Activated CD8-positive, alpha-beta memory T cell treated with anti-CD3 and anti-CD28 coated beads, Interleukin-2, amount 10 ng/mL, durations not matched to agents 7 days and 5 days (primary cell): ENCODE data around the gene PRR35. TPM values are rescaled to one million over a fixed set of nuclear protein-coding genes. Genes with fewer than 3 reads are reported as not detected.

ENCODE experiments used
- ATAC-seq: fragments of 150-1000 bp; cut with Tn5 transposase; one replicate; pipeline ENCODE4 v1.10.0; 2021; ENCODE audit warnings: moderate library complexity
- CTCF ChIA-PET: fragments of 350-600 bp; sonication (Branson Sonifier 250); formaldehyde crosslinking; loops from one replicate; lab custom pipeline; 2021; ENCODE audit warnings: antibody characterized with exemption; lab: Charles Lee
- DNase-seq: peaks from one replicate; pipeline ENCODE4 v3.0.0-alpha.2; 2020
- H3K27ac Mint-ChIP-seq: one replicate; pipeline ENCODE4 v1.8.0; 2021; ENCODE audit warnings: mild to moderate bottlenecking, mixed read lengths
- H3K27me3 Mint-ChIP-seq: one replicate; pipeline ENCODE4 v1.8.0; 2021; ENCODE audit warnings: mixed read lengths
- H3K36me3 Mint-ChIP-seq: one replicate; pipeline ENCODE4 v1.8.0; 2021; ENCODE audit warnings: mild to moderate bottlenecking, mixed read lengths
- H3K4me1 Mint-ChIP-seq: one replicate; pipeline ENCODE4 v1.8.0; 2021; ENCODE audit warnings: mixed read lengths
- H3K4me3 Mint-ChIP-seq: one replicate; pipeline ENCODE4 v1.8.0; 2021; ENCODE audit warnings: mild to moderate bottlenecking, moderate library complexity, mixed read lengths
- H3K9me3 Mint-ChIP-seq: one replicate; pipeline ENCODE4 v1.8.0; 2022; ENCODE audit warnings: low read depth, mixed read lengths
- total RNA-seq, 2 experiments: library from RNA; stranded (reverse); gene quantifications; one replicate each; pipeline ENCODE4 v1.2.3, GENCODE V29; 2021

Gene PRR35
- total RNA-seq, 2 experiments from 2014 or later: not detected

DNA sequence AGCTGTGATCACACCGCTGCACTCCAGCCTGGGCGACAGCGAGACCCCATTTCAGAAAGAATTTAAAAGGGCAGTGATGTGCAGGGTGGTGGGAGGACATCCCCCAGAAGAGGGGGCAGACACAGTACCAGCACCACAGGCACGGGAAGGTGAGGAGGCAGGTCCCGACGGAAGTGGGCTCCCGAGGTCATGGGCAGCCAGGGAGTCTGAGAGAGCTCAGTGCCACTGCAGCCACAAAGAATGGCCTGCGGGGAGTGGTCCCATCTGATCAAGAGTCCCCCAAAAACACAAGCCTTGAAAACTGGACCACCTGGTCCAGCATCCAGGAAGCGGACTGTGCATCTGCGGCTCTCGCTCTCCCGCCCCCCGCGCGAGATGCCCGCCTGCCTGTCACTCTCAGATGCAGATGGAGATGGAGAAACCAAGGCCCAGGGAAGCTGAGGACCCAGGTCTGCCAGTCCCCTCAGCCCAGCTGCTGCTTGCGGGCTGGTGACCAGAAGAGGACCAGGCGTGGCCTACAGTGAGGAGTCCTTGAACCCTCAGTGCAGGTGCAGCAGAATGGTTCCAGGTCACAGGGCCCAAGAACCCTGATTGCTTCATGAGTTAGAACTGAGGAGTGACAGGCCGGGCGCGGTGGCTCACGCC, 37.0 kb upstream of the PRR35 start:
- H3K36me3 Mint-ChIP-seq: peaks cover 2% of the 10 kb centered on the region
- CTCF ChIA-PET: no interaction called here
- H3K4me3 Mint-ChIP-seq: no peak overlapping the region
- no peak for ATAC-seq
- peaks cover 32% of the 10 kb centered on the region for H3K4me1 Mint-ChIP-seq
- DNase-seq: no peak
- peak overlapping the region; percentile 60 for H3K27ac Mint-ChIP-seq
- no peaks in the 10 kb centered on the region for H3K9me3 Mint-ChIP-seq
- no peaks in the 10 kb centered on the region for H3K27me3 Mint-ChIP-seq

DNA sequence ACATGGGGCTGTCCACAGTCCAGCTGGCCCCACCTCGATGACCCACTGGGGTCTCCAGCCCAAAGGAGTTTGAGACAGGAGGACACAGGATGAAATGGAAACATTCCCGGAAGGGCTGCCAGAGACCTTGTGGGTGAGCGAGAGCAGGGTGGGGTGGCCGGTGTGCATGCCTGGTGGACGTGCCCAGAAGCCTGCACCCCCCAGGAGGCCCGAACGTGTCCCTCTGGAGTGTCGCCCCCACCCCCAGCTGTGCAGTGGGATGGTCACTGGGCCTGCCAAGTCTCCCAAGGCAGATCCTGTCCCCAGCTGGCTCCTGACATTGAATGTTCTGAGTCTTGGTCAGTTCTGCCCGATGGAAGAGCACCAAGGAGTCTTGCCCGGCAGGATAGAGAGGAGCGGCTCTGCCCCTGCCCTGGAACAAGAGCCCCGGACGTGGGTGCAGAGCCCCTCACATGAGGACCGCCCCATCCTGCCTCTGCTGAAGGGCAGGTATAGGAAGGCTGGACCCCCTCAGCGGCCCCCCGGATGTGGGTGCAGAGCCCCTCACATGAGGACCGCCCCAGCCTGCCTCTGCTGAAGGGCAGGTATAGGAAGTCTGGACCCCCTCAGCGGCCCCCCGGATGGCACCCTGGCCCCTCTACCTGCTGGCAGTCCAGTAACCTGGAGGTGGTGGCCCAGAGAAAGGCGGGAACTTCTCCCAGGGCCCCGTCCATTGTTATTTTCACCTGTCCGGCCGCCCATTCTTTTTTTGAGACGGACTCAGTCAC, 35.7 kb upstream of the PRR35 start:
- CTCF ChIA-PET: no interaction called here
- Mint-ChIP-seq H3K27ac (peak overlapping the region; percentile 96), H3K27me3 (no peaks in the 10 kb centered on the region), H3K4me3 (no peak overlapping the region), H3K4me1 (peaks cover 37% of the 10 kb centered on the region), H3K36me3 (peaks cover 2% of the 10 kb centered on the region), H3K9me3 (no peaks in the 10 kb centered on the region)
- no peak for ATAC-seq
- no peak for DNase-seq

- Mint-ChIP-seq H3K9me3 (no peaks in the 10 kb centered on the region), H3K27ac (peak overlapping the region; percentile 96), H3K4me3 (peak overlapping the region; percentile 77), H3K27me3 (no peaks in the 10 kb centered on the region), H3K4me1 (peaks cover 44% of the 10 kb centered on the region), H3K36me3 (peaks cover 2% of the 10 kb centered on the region)
- DNase-seq (no peak), ATAC-seq (no peak)
- CTCF ChIA-PET: no interaction called here
Observed at GRCh38 chr16:525123-525519, 35.1 kb upstream of the PRR35 start.

DNA sequence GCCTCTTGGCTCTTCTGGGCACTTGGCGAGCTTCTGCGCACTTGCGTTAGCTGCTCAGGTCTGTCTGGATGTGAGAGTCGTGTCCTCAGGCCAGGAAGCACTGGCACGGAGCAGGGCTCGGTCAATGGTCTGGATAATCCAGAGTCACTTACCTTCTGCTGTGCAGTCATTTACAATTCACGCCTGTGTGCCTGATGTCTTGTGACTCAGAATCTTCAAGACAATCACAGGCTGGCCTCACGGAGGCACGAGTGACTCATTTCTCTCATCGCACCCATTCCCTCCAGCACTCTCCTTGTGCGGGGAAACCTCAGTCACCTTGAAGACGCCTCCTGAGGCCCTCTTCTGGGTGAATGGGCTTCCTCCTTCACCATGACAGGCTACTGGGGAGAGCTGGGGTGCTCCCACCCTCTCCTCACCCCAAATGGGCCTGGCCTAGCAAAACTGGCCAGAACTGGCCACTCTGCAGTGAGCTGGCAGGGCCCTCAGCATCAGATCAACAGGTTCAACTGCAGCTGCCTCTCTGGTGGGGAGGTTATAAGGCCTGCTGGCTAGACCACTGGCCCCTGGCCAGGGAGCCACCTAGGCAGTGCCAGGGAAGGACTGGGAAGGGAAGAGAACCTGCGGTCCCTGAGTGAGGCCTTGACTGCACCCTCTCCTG, 34.5 kb upstream of the PRR35 start:
- Mint-ChIP-seq H3K36me3 (peaks cover 2% of the 10 kb centered on the region), H3K4me3 (peak overlapping the region; percentile 77), H3K4me1 (peaks cover 47% of the 10 kb centered on the region), H3K9me3 (no peaks in the 10 kb centered on the region), H3K27me3 (no peaks in the 10 kb centered on the region), H3K27ac (peak overlapping the region; percentile 96)
- CTCF ChIA-PET: interaction anchor here (1.2 to 2.5 kb wide), 2 partner anchors 133 to 143 kb away, joined by 4 to 7 read pairs; partner anchors contain the start of gene PGAP6
- DNase-seq (peak; percentile 91), ATAC-seq (peak; percentile 58)

- Mint-ChIP-seq H3K9me3 (no peaks in the 10 kb centered on the region), H3K4me1 (peaks cover 49% of the 10 kb centered on the region), H3K27me3 (no peaks in the 10 kb centered on the region), H3K36me3 (peaks cover 2% of the 10 kb centered on the region), H3K4me3 (peak overlapping the region; percentile 77), H3K27ac (peak overlapping the region; percentile 96)
- no peak for ATAC-seq
- CTCF ChIA-PET: interaction anchor here (1.2 to 2.5 kb wide), 5 partner anchors 11 to 144 kb away, joined by 3 to 7 read pairs (median 4); partner anchors contain the start of genes METTL26 and PGAP6
- peak; percentile 59 for DNase-seq
Observed at GRCh38 chr16:526181-527014, 33.8 kb upstream of the PRR35 start.

GRCh38 chr16:527015-527903, 32.9 kb upstream of the PRR35 start, which contains the start of gene CAPN15:
TSS of gene CAPN15 (plus strand) at chr16:527712. CDS start at chr16:546839, 19,127 bp downstream.
- CTCF ChIA-PET: interaction anchor here (1.2 to 2.5 kb wide), 4 partner anchors 12 to 145 kb away, joined by 3 to 7 read pairs (median 4); partner anchors contain the start of genes METTL26 and PGAP6
- Mint-ChIP-seq H3K27ac (peak within 1 kb of the TSS; percentile 96), H3K27me3 (no peaks in the 10 kb centered on the region), H3K4me3 (peak within 1 kb of the TSS; percentile 92), H3K4me1 (peaks cover 49% of the 10 kb centered on the region), H3K36me3 (peaks cover 2% of the 10 kb centered on the region), H3K9me3 (no peaks in the 10 kb centered on the region)
- DNase-seq (peak; percentile 89), ATAC-seq (peak; percentile 77)

DNA sequence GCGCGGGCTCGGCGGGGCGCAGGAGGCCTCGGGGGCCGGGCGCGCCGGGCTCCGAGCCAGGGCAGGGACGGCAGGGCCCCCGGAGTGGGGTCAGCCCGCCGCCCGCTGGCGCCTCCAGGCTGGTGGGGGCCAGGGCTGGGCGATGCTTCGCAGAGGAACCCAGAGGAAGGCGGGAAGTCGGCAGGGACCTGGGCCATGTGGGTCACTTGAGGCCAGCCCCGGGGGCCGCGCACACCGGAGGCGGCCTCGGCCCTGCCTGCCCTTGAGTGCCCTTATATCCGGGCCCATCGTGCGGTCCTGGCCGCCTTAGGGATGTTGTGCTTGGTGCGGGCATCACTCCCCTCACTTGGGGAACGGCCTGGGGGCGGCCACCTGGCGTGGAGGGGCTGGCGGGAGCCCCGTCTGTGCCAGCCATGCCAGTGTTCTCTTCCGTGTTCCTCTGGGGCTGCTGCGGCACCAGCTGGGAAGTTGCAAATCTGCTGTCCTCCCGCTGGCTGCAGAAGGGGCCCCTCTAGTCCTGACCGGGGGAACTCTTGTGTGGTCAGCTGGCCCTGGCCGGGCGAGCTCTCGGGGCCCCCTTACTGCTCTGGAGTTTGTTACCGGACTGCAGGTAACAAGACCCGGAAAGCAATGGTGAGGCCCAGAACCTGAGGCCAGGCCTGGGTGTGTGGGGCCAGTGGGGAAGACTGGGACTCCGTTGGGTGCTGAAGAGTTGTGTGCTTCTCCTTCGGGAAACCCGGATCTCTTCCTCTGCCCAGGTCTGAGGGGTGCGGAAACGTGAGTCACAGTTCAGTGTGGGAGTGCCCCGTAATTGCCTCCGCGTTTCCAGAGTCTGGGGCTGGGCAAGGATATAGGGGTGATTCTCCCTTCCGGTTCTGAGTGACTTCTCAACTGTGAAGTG, 31.8 kb upstream of the PRR35 start:
- DNase-seq: peak; percentile 69
- peak; percentile 11 for ATAC-seq
- peak overlapping the region; percentile 92 for H3K4me3 Mint-ChIP-seq
- CTCF ChIA-PET: interaction anchor here (1.2 to 1.7 kb wide), 4 partner anchors 13 to 121 kb away, joined by 3 to 4 read pairs (median 4); partner anchors contain the start of genes METTL26 and WDR90
- H3K9me3 Mint-ChIP-seq: no peaks in the 10 kb centered on the region
- H3K27me3 Mint-ChIP-seq: no peaks in the 10 kb centered on the region
- peak overlapping the region; percentile 95 for H3K27ac Mint-ChIP-seq
- peaks cover 2% of the 10 kb centered on the region for H3K36me3 Mint-ChIP-seq
- peaks cover 46% of the 10 kb centered on the region for H3K4me1 Mint-ChIP-seq

DNA sequence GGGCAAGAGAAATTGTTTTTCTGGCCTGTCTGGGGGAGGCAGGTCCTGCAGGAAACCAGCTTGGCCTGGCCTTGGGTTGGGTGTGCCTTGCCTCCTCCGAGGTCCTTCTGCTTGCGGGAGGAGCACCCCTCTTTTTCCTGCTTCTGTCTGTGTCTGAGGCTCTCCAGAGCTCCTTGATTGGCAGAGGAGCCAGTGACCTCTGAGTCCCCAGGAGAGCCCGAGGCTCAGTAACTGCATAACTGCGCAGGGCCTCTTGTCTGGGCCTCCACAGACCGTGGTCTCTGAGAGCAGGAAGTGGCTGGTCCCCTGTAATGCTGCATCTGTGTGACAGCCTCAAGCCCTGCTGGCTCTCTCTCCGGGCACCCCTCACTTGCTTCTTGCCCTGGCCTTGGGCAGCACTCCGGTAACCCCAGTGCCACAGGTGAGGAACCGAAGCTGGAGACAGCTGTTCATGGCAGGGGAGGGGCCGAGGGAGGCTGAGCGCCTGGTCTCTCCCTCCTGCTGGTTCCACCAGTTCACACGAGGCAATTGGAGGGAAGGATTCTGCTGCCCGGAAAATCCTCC, 31.1 kb upstream of the PRR35 start:
- Mint-ChIP-seq H3K27me3 (no peaks in the 10 kb centered on the region), H3K9me3 (no peaks in the 10 kb centered on the region), H3K27ac (peak overlapping the region; percentile 95), H3K36me3 (peaks cover 2% of the 10 kb centered on the region), H3K4me3 (peak overlapping the region; percentile 92), H3K4me1 (peaks cover 42% of the 10 kb centered on the region)
- peak; percentile 82 for DNase-seq
- ATAC-seq: peak; percentile 18
- CTCF ChIA-PET: interaction anchor here (1.3 kb wide), 1 partner anchor 120 kb away, joined by 4 read pairs; the partner anchor contains the start of gene WDR90

DNA sequence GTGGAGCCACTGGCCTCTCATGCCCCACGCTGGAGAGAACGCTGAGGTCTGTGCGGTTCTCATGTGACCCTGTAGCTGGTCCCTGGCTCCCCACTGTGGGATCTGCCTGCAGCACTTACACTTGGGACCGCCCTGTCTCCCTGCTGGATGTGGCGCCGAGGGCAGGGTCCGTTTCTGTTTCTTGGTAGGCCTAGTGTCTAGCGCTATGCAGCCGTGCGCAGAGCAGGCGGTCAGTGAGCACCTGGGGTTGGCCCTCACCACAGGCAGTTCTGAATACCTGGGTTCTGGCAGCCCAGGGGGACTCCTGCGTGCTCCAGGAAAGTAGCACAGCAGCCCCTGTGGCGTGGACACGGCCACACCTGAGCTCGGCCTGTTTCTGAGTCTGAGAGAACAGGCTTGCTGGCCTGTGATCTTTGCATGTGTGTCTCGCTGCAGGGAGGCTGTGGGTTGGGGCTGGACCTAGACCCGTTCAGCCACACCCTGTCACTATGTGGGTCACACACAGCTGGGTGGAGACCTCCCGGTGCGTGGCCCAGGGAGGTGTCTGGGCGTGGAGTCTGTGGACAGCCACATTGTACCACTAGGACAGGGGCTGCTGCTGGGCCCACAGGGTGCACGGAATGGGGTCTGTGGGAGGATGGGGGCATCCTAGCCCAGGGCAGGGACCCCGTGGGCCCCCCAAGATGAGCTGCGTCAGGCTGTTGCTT, 29.9 kb upstream of the PRR35 start:
- peaks cover 32% of the 10 kb centered on the region for H3K4me1 Mint-ChIP-seq
- H3K27me3 Mint-ChIP-seq: no peaks in the 10 kb centered on the region
- peak overlapping the region; percentile 63 for H3K27ac Mint-ChIP-seq
- H3K36me3 Mint-ChIP-seq: peaks cover 2% of the 10 kb centered on the region
- H3K9me3 Mint-ChIP-seq: no peaks in the 10 kb centered on the region
- DNase-seq (no peak), ATAC-seq (no peak)
- H3K4me3 Mint-ChIP-seq: peak overlapping the region; percentile 26
- CTCF ChIA-PET: no interaction called here

DNA sequence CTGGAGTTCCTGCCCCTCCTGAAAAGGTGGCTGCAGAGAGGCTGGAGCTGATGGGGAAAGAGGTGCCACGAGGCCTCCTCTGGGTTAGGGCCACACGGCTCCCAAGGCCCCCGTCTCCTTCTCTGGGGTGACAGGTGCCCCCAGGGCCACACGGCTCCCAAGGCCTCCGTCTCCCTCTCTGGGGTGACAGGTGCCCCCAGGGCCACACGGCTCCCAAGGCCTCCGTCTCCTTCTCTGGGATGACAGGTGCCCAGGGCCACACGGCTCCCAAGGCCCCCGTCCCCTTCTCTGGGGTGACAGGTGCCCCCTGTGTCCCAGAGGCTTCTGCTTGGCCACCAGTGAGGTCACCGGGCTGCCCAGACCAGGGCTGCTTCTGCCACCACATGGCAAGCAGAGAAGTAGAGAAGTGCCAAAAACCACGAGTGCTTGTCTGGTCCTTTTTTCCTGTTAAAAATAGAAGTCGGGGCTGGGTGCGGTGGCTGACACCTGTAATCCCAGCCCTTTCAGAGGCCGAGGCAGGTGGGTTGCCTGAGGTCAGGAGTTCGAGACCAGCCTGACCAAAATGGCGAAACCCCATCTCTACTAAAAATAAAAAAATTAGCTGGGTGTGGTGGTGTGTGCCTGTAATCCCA, 28.6 kb upstream of the PRR35 start:
- DNase-seq (no peak), ATAC-seq (no peak)
- CTCF ChIA-PET: interaction anchor here (0.7 kb wide), 1 partner anchor 30 kb away, joined by 3 read pairs; no protein-coding TSS in a partner anchor
- Mint-ChIP-seq H3K36me3 (no peaks in the 10 kb centered on the region), H3K27me3 (no peaks in the 10 kb centered on the region), H3K9me3 (no peaks in the 10 kb centered on the region), H3K4me1 (peaks cover 18% of the 10 kb centered on the region), H3K4me3 (no peak overlapping the region), H3K27ac (no peak overlapping the region)
